Coronary artery (tissue), 2 donors: ENCODE data around the gene ISL1.

Experiments used
- DNase-seq: peaks from one replicate; pipeline ENCODE4 v3.0.0-alpha.2; 2017; ENCODE audit warnings: low spot score
- H3K27ac ChIP-seq, 2 donors: fragments of 200-600 bp; sonication (generic); one replicate each; pipeline ENCODE4 v1.5.1; 2016 to 2019
- H3K4me3 ChIP-seq: fragments of 200-600 bp; sonication (generic); 2 replicates; pipeline ENCODE4 v1.5.1; 2016; ENCODE audit warnings: mild to moderate bottlenecking, moderate library complexity
- CTCF ChIP-seq: fragments of 200-600 bp; sonication (generic); IDR thresholded peaks from one replicate; pipeline ENCODE4 v1.5.1; 2019; ENCODE audit warnings: antibody characterized with exemption

Gene ISL1

GRCh38 chr5:51399643-51400006 is 16.4 kb downstream of the ISL1 start:
- TF ChIP-seq CTCF = no peak
- no peak overlapping the region for H3K4me3 ChIP-seq
- no peak overlapping the region for H3K27ac ChIP-seq
- DNase-seq = no peak

- H3K27ac ChIP-seq = no peak overlapping the region
- no peak overlapping the region for H3K4me3 ChIP-seq
- DNase-seq = no peak
- TF ChIP-seq CTCF = no peak
Observed at GRCh38 chr5:51404255-51404654, 21.0 kb downstream of the ISL1 start.

GRCh38 chr5:51411921-51412325 is 28.7 kb downstream of the ISL1 start:
- DNase-seq = no peak
- no peak for TF ChIP-seq CTCF
- Histone ChIP-seq H3K27ac (no peak overlapping the region), H3K4me3 (no peak overlapping the region)

- Histone ChIP-seq H3K4me3 (no peak overlapping the region), H3K27ac (no peak overlapping the region)
- no peak for TF ChIP-seq CTCF
- DNase-seq = no peak
Observed at GRCh38 chr5:51414516-51414915, 31.3 kb downstream of the ISL1 start.

- Histone ChIP-seq H3K4me3 (no peak overlapping the region), H3K27ac (no peak overlapping the region)
- DNase-seq = no peak
- TF ChIP-seq CTCF = no peak
Observed at GRCh38 chr5:51416149-51416548, 32.9 kb downstream of the ISL1 start.

- no peak for DNase-seq
- Histone ChIP-seq H3K27ac (no peak overlapping the region), H3K4me3 (no peak overlapping the region)
- no peak for TF ChIP-seq CTCF
Observed at GRCh38 chr5:51433052-51433710, 49.9 kb downstream of the ISL1 start.

- no peak for TF ChIP-seq CTCF
- no peak overlapping the region for H3K4me3 ChIP-seq
- DNase-seq = no peak
- no peak overlapping the region for H3K27ac ChIP-seq
Observed at GRCh38 chr5:51439232-51439631, 56.0 kb downstream of the ISL1 start.
